HEK293T (cell line): ENCODE data around the gene FUT1.
A peak's percentile ranks its signal among the peaks of the same experiment; 100 is the strongest.

Experiments
- ARNT ChIP-seq: fragments of 450-650 bp; IDR thresholded peaks from 2 replicates; pipeline ENCODE4 v1.6.1; 2017; ENCODE audit warnings: mild to moderate bottlenecking
- BHLHE40 ChIP-seq: fragments of 450-650 bp; IDR thresholded peaks from 2 replicates; pipeline ENCODE4 v1.6.1; 2016; ENCODE audit warnings: mild to moderate bottlenecking, moderate library complexity, borderline replicate concordance
- CTBP1 ChIP-seq: fragments of 450-650 bp; IDR thresholded peaks from 2 replicates; pipeline ENCODE4 v1.6.1; 2016; ENCODE audit warnings: borderline replicate concordance
- ELF4 ChIP-seq: fragments of 450-650 bp; IDR thresholded peaks from 2 replicates; pipeline ENCODE4 v1.6.1; 2017; ENCODE audit warnings: antibody characterized with exemption
- FOXK2 ChIP-seq: fragments of 450-650 bp; IDR thresholded peaks from 2 replicates; pipeline ENCODE4 v1.6.1; 2016; ENCODE audit warnings: mild to moderate bottlenecking
- FOXM1 ChIP-seq: fragments of 450-650 bp; IDR thresholded peaks from 2 replicates; pipeline ENCODE4 v1.6.1; 2017; ENCODE audit warnings: mild to moderate bottlenecking, borderline replicate concordance
- HDGF ChIP-seq: fragments of 450-650 bp; IDR thresholded peaks from 2 replicates; pipeline ENCODE4 v1.6.1; 2017; ENCODE audit warnings: antibody characterized with exemption, borderline replicate concordance
- L3MBTL2 ChIP-seq: fragments of 450-650 bp; conservative IDR thresholded peaks from 2 replicates; pipeline ENCODE4 v1.6.1; 2016; ENCODE audit warnings: mild to moderate bottlenecking
- NFRKB ChIP-seq: fragments of 450-650 bp; IDR thresholded peaks from 2 replicates; pipeline ENCODE4 v1.6.1; 2016; ENCODE audit warnings: mild to moderate bottlenecking, moderate library complexity
- PKNOX1 ChIP-seq: fragments of 450-650 bp; IDR thresholded peaks from 2 replicates; pipeline ENCODE4 v1.6.1; 2016
- SP1 ChIP-seq: fragments of 450-650 bp; IDR thresholded peaks from 2 replicates; pipeline ENCODE4 v1.6.1; 2017
- SUZ12 ChIP-seq: fragments of 450-650 bp; IDR thresholded peaks from 2 replicates; pipeline ENCODE4 v1.6.1; 2016; ENCODE audit warnings: mild to moderate bottlenecking
- TARDBP ChIP-seq: fragments of 450-650 bp; IDR thresholded peaks from 2 replicates; pipeline ENCODE4 v1.6.1; 2016
- ZNF384 ChIP-seq: fragments of 450-650 bp; IDR thresholded peaks from 2 replicates; pipeline ENCODE4 v1.6.1; 2016

GRCh38 chr19:48713864-48714755 lies 38.3 kb downstream of the FUT1 start:
- TF ChIP-seq NFRKB (no peak), ARNT (no peak), BHLHE40 (no peak), TARDBP (peak; percentile 92), FOXK2 (no peak), PKNOX1 (no peak), SUZ12 (no peak), FOXM1 (no peak), ZNF384 (no peak), ELF4 (no peak), SP1 (no peak), HDGF (no peak), L3MBTL2 (no peak), CTBP1 (no peak)
